OCI-LY3 (cell line): Measurements from ENCODE around the gene GABRG3.

Experiments
- CTCF ChIP-seq: fragments of 200-600, 300-600 bp; sonication (generic); IDR thresholded peaks from 2 replicates; pipeline ENCODE4 v1.5.1; 2014; ENCODE audit warnings: antibody characterized with exemption, low read length, low read depth
- EZH2phosphoT487 ChIP-seq: fragments of 200-600 bp; shearing (Covaris generic); IDR thresholded peaks from 2 replicates; pipeline ENCODE4 v1.6.1; 2018; ENCODE audit warnings: antibody characterized with exemption, mixed run types, low read depth

- TF ChIP-seq CTCF = no peak
- TF ChIP-seq EZH2phosphoT487 = no peak
These were observed 143.5 kb downstream of the GABRG3 start for GRCh38 chr15:27114473-27114872.
